ENCODE results near the gene FARS2.

DNA sequence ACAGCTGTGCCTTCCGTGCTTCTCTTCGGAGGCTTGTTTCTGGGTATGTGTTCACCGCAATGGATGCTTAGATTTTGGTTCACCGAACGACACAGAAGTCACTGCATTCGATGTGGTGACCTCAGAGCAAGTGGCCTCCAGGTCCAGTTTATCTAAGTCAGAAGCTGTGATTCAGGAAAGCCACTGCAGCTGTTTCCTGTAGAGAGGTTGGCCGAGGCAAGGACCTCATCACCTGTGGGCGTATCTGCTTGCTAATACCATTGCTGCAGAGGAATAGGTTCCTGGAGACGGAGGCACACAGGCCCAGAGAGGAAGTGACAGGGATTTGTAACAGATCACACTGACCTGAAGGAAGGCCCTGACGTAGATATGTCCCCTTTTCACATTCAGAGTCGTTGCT lies 82.7 kb downstream of the FARS2 start:
- TF ChIP-seq, protein P1, sequence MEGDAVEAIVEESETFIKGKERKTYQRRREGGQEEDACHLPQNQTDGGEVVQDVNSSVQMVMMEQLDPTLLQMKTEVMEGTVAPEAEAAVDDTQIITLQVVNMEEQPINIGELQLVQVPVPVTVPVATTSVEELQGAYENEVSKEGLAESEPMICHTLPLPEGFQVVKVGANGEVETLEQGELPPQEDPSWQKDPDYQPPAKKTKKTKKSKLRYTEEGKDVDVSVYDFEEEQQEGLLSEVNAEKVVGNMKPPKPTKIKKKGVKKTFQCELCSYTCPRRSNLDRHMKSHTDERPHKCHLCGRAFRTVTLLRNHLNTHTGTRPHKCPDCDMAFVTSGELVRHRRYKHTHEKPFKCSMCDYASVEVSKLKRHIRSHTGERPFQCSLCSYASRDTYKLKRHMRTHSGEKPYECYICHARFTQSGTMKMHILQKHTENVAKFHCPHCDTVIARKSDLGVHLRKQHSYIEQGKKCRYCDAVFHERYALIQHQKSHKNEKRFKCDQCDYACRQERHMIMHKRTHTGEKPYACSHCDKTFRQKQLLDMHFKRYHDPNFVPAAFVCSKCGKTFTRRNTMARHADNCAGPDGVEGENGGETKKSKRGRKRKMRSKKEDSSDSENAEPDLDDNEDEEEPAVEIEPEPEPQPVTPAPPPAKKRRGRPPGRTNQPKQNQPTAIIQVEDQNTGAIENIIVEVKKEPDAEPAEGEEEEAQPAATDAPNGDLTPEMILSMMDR (conservative IDR thresholded peaks at IDR 0.05; ENCODE audit: low read length) = no peak
- no peak for TF ChIP-seq EZH2phosphoT487 (IDR thresholded peaks at IDR 0.05; ENCODE audit: borderline replicate concordance, low read depth, low read length)
